SH-SY5Y (cell line): ENCODE data around the gene AKIP1.

Experiments
- GATA2 ChIP-seq: IDR thresholded peaks from 2 replicates; pipeline ENCODE4 v1.6.1; 2011; ENCODE audit warnings: mild to moderate bottlenecking, low read depth, low read length
- GATA3 ChIP-seq: IDR thresholded peaks from 2 replicates; pipeline ENCODE4 v1.6.1; 2011; ENCODE audit warnings: low read depth, mild to moderate bottlenecking, low read length, moderate library complexity

AKIP1 gene

DNA sequence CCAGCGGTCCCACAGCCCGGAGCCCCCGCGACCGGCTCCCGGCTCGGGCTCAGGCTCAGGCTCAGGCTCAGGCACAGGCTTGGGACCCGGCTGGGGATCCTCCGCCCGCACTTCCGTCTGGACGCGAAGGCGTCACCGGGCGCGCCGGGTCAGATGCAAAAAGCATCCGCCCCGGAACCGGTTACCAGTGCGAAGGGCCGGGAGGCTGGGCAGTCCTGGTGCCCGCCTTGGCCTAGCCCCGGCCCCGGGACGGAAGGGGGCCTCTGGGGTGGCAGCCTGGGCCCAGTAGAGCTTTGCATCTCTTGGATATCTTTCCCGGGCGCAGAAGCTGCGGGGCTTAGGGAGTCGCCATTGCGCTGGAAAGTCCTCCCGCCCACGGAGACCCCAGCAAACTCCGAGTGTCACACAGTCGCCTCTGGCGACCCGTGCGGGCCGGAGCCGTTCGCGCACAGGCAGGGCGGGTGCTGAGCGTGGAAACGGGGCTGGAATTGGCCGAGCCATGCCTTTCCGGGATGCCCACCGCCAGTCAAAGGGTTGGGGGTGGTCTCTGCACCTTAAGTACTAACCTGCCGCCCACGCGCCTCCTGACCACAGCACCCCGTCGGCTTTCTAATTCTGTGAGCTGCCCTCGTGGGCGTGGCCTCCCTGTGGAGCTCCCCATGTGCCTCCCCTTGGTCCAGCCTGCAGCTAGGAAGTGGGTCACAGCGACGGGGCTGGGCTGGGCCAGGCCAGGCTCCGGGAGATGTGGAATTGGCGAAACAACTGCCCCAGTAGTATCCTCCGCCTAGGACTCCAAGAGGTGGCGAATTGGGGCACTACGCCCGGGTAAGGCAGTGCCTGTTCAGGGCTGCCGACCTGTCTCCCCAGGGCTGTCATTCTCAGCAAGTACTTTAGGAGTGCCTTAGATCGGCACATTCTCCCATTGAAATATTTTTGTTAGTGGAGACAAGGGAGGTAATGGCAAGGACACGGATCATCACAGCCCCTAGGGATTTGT lies 53.6 kb downstream of the AKIP1 start, which contains the start of gene TMEM9B:
TMEM9B (minus strand) TSS at position 119 of the 997 bp plus-strand sequence. CDS start 129 bp downstream, outside the sequence.
- 0 out of 2 replicates have a peak, but pooled peaks have one; percentile 7 for TF ChIP-seq GATA2
- no peak for TF ChIP-seq GATA3

DNA sequence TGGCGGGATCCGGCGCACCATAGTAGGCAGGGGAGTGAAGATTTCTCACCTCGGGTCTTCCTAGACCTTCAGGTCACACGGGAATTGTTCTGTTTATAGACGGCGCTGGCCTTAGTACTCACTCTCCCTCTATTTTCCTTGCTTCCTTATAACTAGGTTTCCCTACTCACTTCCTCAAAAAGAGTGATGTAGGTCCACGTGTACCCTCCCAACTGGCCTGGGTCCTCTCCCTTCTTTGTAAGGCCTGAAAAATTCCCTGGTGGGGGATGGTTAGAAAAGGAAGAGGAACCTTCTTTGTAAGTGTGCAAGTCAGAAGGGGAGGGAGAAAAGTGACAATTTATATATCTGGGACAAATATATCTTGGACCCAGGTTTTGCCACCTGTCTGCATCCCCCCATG lies 56.2 kb downstream of the AKIP1 start:
- TF ChIP-seq GATA3 (no peak), GATA2 (no peak)
